ENCODE data around the gene STARD9.

Gene STARD9

GRCh38 chr15:42737529-42738328 is 162.3 kb downstream of the STARD9 start:
- TF ChIP-seq, protein P1, sequence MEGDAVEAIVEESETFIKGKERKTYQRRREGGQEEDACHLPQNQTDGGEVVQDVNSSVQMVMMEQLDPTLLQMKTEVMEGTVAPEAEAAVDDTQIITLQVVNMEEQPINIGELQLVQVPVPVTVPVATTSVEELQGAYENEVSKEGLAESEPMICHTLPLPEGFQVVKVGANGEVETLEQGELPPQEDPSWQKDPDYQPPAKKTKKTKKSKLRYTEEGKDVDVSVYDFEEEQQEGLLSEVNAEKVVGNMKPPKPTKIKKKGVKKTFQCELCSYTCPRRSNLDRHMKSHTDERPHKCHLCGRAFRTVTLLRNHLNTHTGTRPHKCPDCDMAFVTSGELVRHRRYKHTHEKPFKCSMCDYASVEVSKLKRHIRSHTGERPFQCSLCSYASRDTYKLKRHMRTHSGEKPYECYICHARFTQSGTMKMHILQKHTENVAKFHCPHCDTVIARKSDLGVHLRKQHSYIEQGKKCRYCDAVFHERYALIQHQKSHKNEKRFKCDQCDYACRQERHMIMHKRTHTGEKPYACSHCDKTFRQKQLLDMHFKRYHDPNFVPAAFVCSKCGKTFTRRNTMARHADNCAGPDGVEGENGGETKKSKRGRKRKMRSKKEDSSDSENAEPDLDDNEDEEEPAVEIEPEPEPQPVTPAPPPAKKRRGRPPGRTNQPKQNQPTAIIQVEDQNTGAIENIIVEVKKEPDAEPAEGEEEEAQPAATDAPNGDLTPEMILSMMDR (IDR thresholded peaks at IDR 0.05; ENCODE audit: low read depth, low read length, missing control alignments): no peak
- Histone ChIP-seq H3K4me3 (ENCODE audit: low read depth, low read length) (peak overlapping the region; percentile 61), H3K36me3 (replicated peaks) (peaks cover 6% of the 10 kb centered on the region), H3K27me3 (replicated peaks) (no peaks in the 10 kb centered on the region), H3K27ac (peak overlapping the region; percentile 59)
- DNase-seq: no peak
- in situ Hi-C loops (cut with HindIII; ENCODE audit: low pct_ligation_motif_present, low sequenced_read_pairs): no loop called here

DNA sequence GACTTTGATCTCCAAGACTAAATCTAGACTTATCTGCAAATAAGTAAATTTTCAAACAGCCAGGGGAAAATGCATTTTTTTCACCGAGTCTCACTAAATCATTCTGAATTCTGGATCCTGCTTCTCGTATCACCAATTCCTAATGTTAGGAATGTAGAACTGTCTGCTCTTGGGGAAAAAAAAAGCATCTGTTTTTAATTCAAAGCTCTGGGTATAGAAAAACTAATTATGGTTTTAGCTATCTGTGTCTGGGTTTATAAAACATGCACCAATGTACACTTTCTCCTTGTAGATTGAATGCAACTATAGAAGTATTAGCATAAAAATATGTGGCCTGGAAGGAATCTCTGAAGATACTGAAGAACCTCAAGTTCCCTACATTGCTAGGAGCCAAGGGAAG is 166.3 kb downstream of the STARD9 start:
- no peak for DNase-seq
- in situ Hi-C loops (cut with HindIII; ENCODE audit: low pct_ligation_motif_present, low sequenced_read_pairs): no loop called here
- Histone ChIP-seq H3K4me3 (ENCODE audit: low read depth, low read length) (no peak overlapping the region), H3K27me3 (replicated peaks) (no peaks in the 10 kb centered on the region), H3K27ac (no peak overlapping the region), H3K36me3 (replicated peaks) (no peaks in the 10 kb centered on the region)
- TF ChIP-seq, protein P1 (IDR thresholded peaks at IDR 0.05; ENCODE audit: low read depth, low read length, missing control alignments): no peak

DNA sequence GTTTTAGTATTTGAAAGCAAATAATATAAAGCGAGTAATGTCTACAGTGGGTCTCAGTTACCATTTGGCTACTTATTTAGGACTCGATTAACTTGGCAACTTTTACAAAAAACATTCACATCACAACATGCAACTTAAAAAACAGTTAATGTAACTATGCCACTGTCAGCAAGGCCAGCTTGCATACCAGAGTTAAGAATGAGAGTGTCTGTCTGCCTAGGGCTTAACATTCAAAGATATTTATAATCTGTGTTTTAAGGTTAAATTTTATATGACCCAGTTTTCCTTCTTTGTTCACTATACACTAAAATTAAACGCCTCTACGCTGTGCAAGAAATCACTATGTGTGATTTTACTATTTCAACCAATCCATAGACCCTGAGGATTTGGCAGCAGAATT is 166.7 kb downstream of the STARD9 start:
- Histone ChIP-seq H3K27me3 (replicated peaks) (no peaks in the 10 kb centered on the region), H3K27ac (no peak overlapping the region), H3K36me3 (replicated peaks) (no peaks in the 10 kb centered on the region), H3K4me3 (ENCODE audit: low read depth, low read length) (no peak overlapping the region)
- DNase-seq: no peak
- in situ Hi-C loops (cut with HindIII; ENCODE audit: low pct_ligation_motif_present, low sequenced_read_pairs): no loop called here
- TF ChIP-seq, protein P1 (IDR thresholded peaks at IDR 0.05; ENCODE audit: low read depth, low read length, missing control alignments): no peak

- in situ Hi-C loops (cut with HindIII; ENCODE audit: low pct_ligation_motif_present, low sequenced_read_pairs): no loop called here
These were observed 168.8 kb downstream of the STARD9 start for GRCh38 chr15:42744195-42744594.

GRCh38 chr15:42749266-42749665 is 173.9 kb downstream of the STARD9 start:
- no peaks in the 10 kb centered on the region for H3K36me3 ChIP-seq (replicated peaks)
- no peak overlapping the region for H3K4me3 ChIP-seq (ENCODE audit: low read depth, low read length)
- no peak overlapping the region for H3K27ac ChIP-seq
- no peak for DNase-seq
- no peaks in the 10 kb centered on the region for H3K27me3 ChIP-seq (replicated peaks)
- in situ Hi-C loops (cut with HindIII; ENCODE audit: low pct_ligation_motif_present, low sequenced_read_pairs): no loop called here
- TF ChIP-seq, protein P1 (IDR thresholded peaks at IDR 0.05; ENCODE audit: low read depth, low read length, missing control alignments): no peak

More at GRCh38 chr15:42744195-42744594, 168.8 kb downstream of the STARD9 start:
- H3K27me3 ChIP-seq (replicated peaks): no peaks in the 10 kb centered on the region
- no peak overlapping the region for H3K4me3 ChIP-seq (ENCODE audit: low read depth, low read length)
- H3K36me3 ChIP-seq (replicated peaks): no peaks in the 10 kb centered on the region
- DNase-seq: no peak
- TF ChIP-seq, protein P1 (IDR thresholded peaks at IDR 0.05; ENCODE audit: low read depth, low read length, missing control alignments): no peak
- no peak overlapping the region for H3K27ac ChIP-seq

DNA sequence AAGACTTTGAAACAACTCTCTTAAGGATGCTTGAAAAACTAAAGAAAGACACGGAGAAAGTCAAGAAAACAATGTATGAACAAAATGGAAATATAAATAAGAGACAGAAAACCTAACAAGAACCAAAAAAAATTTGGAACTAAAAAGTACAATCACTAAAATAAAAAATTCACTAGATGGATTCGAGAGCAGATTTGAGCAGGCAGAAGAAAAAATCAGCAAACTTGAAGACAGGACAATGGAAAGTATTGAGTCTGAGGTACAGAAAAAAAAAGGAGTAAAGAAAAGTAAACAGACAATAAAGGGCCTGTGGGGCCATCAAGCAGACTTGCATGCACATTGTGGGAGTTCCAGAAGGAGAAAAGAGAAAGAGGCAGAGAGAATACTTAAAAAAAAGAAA is 174.9 kb downstream of the STARD9 start:
- TF ChIP-seq, protein P1 (IDR thresholded peaks at IDR 0.05; ENCODE audit: low read depth, low read length, missing control alignments): no peak
- Histone ChIP-seq H3K27me3 (replicated peaks) (no peaks in the 10 kb centered on the region), H3K4me3 (ENCODE audit: low read depth, low read length) (no peak overlapping the region), H3K36me3 (replicated peaks) (no peaks in the 10 kb centered on the region), H3K27ac (no peak overlapping the region)
- in situ Hi-C loops (cut with HindIII; ENCODE audit: low pct_ligation_motif_present, low sequenced_read_pairs): no loop called here
- DNase-seq: no peak
